Stimulated activated naive CD8-positive, alpha-beta T cell treated with anti-CD3 and anti-CD28 coated beads, Interleukin-15, amount 100 ng/mL, for 72 hours (primary cell): Measurements from ENCODE around the gene HSPA5.
"Not testable (repeated sequence)": the region's sequence is repeated elsewhere in the genome, so short reads cannot be mapped to it uniquely, and the experiment has no call there.

Experiments used
- ATAC-seq: fragments of 150-1000 bp; cut with Tn5 transposase; 2 replicates; pipeline ENCODE4 v1.10.0; 2021; ENCODE audit warnings: mild to moderate bottlenecking, moderate library complexity
- DNase-seq, 2 donors: peaks; one replicate each; pipeline ENCODE4 v3.0.0; 2021 to 2022
- H3K27ac Mint-ChIP-seq, 2 donors: one replicate each; pipeline ENCODE4 v1.8.0; 2022; ENCODE audit warnings: mild to moderate bottlenecking in 2 of 2, mixed read lengths in 2 of 2, moderate library complexity in 2 of 2
- H3K27me3 Mint-ChIP-seq: one replicate; pipeline ENCODE4 v1.8.0; 2022; ENCODE audit warnings: mixed read lengths
- H3K4me1 Mint-ChIP-seq: one replicate; pipeline ENCODE4 v1.8.0; 2022; ENCODE audit warnings: mild to moderate bottlenecking, mixed read lengths
- H3K4me3 Mint-ChIP-seq, 2 donors: one replicate each; pipeline ENCODE4 v1.8.0; 2022; ENCODE audit warnings: mild to moderate bottlenecking in 2 of 2, mixed read lengths in 2 of 2, moderate library complexity in 1 of 2
- H3K9me3 Mint-ChIP-seq, 2 donors: one replicate each; pipeline ENCODE4 v1.8.0; 2022; ENCODE audit warnings: mixed read lengths in 2 of 2

Gene HSPA5

GRCh38 chr9:125241000-125241862 is at the start of gene HSPA5:
HSPA5 (minus strand) TSS chr9:125241343; CDS start chr9:125241126, 217 bp downstream.
- Mint-ChIP-seq H3K9me3 (no peaks in the 10 kb centered on the region), H3K4me3 (peak within 1 kb of the TSS; percentile 87 to 94), H3K4me1 (peaks cover 62% of the 10 kb centered on the region), H3K27ac (peak within 1 kb of the TSS; percentile 98 to 100), H3K27me3 (no peaks in the 10 kb centered on the region)
- ATAC-seq (peak; percentile 92), DNase-seq (peak; percentile 98 to 99)

- not testable (repeated sequence) for H3K9me3 Mint-ChIP-seq, H3K4me3 Mint-ChIP-seq, H3K4me1 Mint-ChIP-seq, H3K27me3 Mint-ChIP-seq, DNase-seq, ATAC-seq
- H3K27ac Mint-ChIP-seq: peak overlapping the region in 1 of 2 donors; percentile 93
Observed at GRCh38 chr9:125286935-125287433, 45.8 kb upstream of the HSPA5 start.

GRCh38 chr9:125284855-125285254 is 43.7 kb upstream of the HSPA5 start:
- DNase-seq (no peak), ATAC-seq (no peak)
- no peak overlapping the region for H3K27ac Mint-ChIP-seq
- H3K4me1 Mint-ChIP-seq: no peaks in the 10 kb centered on the region
- H3K9me3 Mint-ChIP-seq: no peaks in the 10 kb centered on the region
- no peaks in the 10 kb centered on the region for H3K27me3 Mint-ChIP-seq
- no peak overlapping the region for H3K4me3 Mint-ChIP-seq

- Mint-ChIP-seq H3K27ac (no peak overlapping the region), H3K4me1 (no peaks in the 10 kb centered on the region), H3K4me3 (no peak overlapping the region), H3K9me3 (no peaks in the 10 kb centered on the region), H3K27me3 (no peaks in the 10 kb centered on the region)
- no peak for DNase-seq
- no peak for ATAC-seq
Observed at GRCh38 chr9:125280945-125281344, 39.8 kb upstream of the HSPA5 start.

GRCh38 chr9:125277411-125277810 is 36.3 kb upstream of the HSPA5 start:
- Mint-ChIP-seq H3K9me3 (no peaks in the 10 kb centered on the region), H3K4me1 (peaks cover 9% of the 10 kb centered on the region), H3K27me3 (no peaks in the 10 kb centered on the region), H3K4me3 (no peak overlapping the region), H3K27ac (peak overlapping the region in 1 of 2 donors; percentile 22)
- no peak for DNase-seq
- ATAC-seq: no peak

- Mint-ChIP-seq H3K4me1 (peaks cover 13% of the 10 kb centered on the region), H3K9me3 (no peaks in the 10 kb centered on the region), H3K4me3 (no peak overlapping the region), H3K27me3 (no peaks in the 10 kb centered on the region), H3K27ac (no peak overlapping the region)
- DNase-seq (no peak), ATAC-seq (no peak)
Observed at GRCh38 chr9:125276771-125277170, 35.6 kb upstream of the HSPA5 start.

GRCh38 chr9:125272697-125273096 is 31.6 kb upstream of the HSPA5 start:
- Mint-ChIP-seq H3K27me3 (no peaks in the 10 kb centered on the region), H3K4me1 (peaks cover 29% of the 10 kb centered on the region), H3K27ac (no peak overlapping the region), H3K4me3 (no peak overlapping the region), H3K9me3 (no peaks in the 10 kb centered on the region)
- ATAC-seq (no peak), DNase-seq (no peak)

- DNase-seq (no peak), ATAC-seq (no peak)
- H3K9me3 Mint-ChIP-seq: no peaks in the 10 kb centered on the region
- no peaks in the 10 kb centered on the region for H3K27me3 Mint-ChIP-seq
- peaks cover 34% of the 10 kb centered on the region for H3K4me1 Mint-ChIP-seq
- no peak overlapping the region for H3K27ac Mint-ChIP-seq
- H3K4me3 Mint-ChIP-seq: no peak overlapping the region
Observed at GRCh38 chr9:125271081-125271480, 29.9 kb upstream of the HSPA5 start.

GRCh38 chr9:125269014-125269397 is 27.9 kb upstream of the HSPA5 start:
- H3K4me1 Mint-ChIP-seq: peaks cover 47% of the 10 kb centered on the region
- H3K27me3 Mint-ChIP-seq: no peaks in the 10 kb centered on the region
- ATAC-seq (no peak), DNase-seq (no peak)
- H3K27ac Mint-ChIP-seq: no peak overlapping the region
- H3K9me3 Mint-ChIP-seq: no peaks in the 10 kb centered on the region
- no peak overlapping the region for H3K4me3 Mint-ChIP-seq

- H3K4me3 Mint-ChIP-seq: no peak overlapping the region
Observed at GRCh38 chr9:125268394-125269013, 27.4 kb upstream of the HSPA5 start.

GRCh38 chr9:125264068-125264467 is 22.9 kb upstream of the HSPA5 start:
- H3K9me3 Mint-ChIP-seq, ATAC-seq, DNase-seq, H3K27me3 Mint-ChIP-seq: not testable (repeated sequence)
- Mint-ChIP-seq H3K4me3 (peak overlapping the region; percentile 82 to 99), H3K4me1 (peaks cover 66% of the 10 kb centered on the region), H3K27ac (peak overlapping the region; percentile 16 to 87)

More at GRCh38 chr9:125268394-125269013, 27.4 kb upstream of the HSPA5 start:
- Mint-ChIP-seq H3K4me1 (peaks cover 52% of the 10 kb centered on the region), H3K27me3 (no peaks in the 10 kb centered on the region), H3K27ac (no peak overlapping the region), H3K9me3 (no peaks in the 10 kb centered on the region)
- DNase-seq (no peak), ATAC-seq (no peak)

- H3K27ac Mint-ChIP-seq: peak overlapping the region; percentile 97 to 98
- H3K9me3 Mint-ChIP-seq: peaks cover 0 to 4% of the 10 kb centered on the region in 2 donors
- no peak for DNase-seq
- ATAC-seq: peak; percentile 10
- H3K4me1 Mint-ChIP-seq: peaks cover 55% of the 10 kb centered on the region
- H3K27me3 Mint-ChIP-seq: no peaks in the 10 kb centered on the region
- peak overlapping the region; percentile 99 for H3K4me3 Mint-ChIP-seq
Observed at GRCh38 chr9:125262294-125262991, 21.3 kb upstream of the HSPA5 start.

GRCh38 chr9:125261501-125262293 is 20.6 kb upstream of the HSPA5 start, which contains the start of gene GAPVD1:
GAPVD1 (plus strand) TSS chr9:125261826; CDS start chr9:125298922, 37,096 bp downstream.
- peak within 1 kb of the TSS; percentile 99 for H3K4me3 Mint-ChIP-seq
- no peaks in the 10 kb centered on the region for H3K27me3 Mint-ChIP-seq
- peaks cover 0 to 4% of the 10 kb centered on the region in 2 donors for H3K9me3 Mint-ChIP-seq
- peak within 1 kb of the TSS; percentile 97 to 98 for H3K27ac Mint-ChIP-seq
- peaks cover 53% of the 10 kb centered on the region for H3K4me1 Mint-ChIP-seq
- peak; percentile 90 to 91 for DNase-seq
- ATAC-seq: peak; percentile 99

GRCh38 chr9:125260561-125260960 is 19.4 kb upstream of the HSPA5 start:
- DNase-seq (no peak), ATAC-seq (no peak)
- peaks cover 49% of the 10 kb centered on the region for H3K4me1 Mint-ChIP-seq
- H3K9me3 Mint-ChIP-seq: peaks cover 0 to 4% of the 10 kb centered on the region in 2 donors
- peak overlapping the region; percentile 99 for H3K4me3 Mint-ChIP-seq
- H3K27ac Mint-ChIP-seq: peak overlapping the region; percentile 97 to 98
- H3K27me3 Mint-ChIP-seq: no peaks in the 10 kb centered on the region
